Suprapubic skin (tissue), 4 donors: Measurements from ENCODE around the gene SGPP1.

ENCODE experiments used
- CTCF ChIP-seq, 2 donors: fragments of 200-600 bp in 1 of 2; fragments of 450-650 bp in 1 of 2; sonication (generic) in 1 of 2; IDR thresholded peaks; one replicate each; pipeline ENCODE4 v1.5.1; 2016 to 2019; ENCODE audit warnings: antibody characterized with exemption in 2 of 2, mild to moderate bottlenecking in 1 of 2, moderate library complexity in 1 of 2
- EP300 ChIP-seq: sonication (generic); formaldehyde crosslinking; IDR thresholded peaks from one replicate; pipeline ENCODE4 v1.6.1; 2017; ENCODE audit warnings: antibody characterized with exemption
- POLR2A ChIP-seq, 2 donors: fragments of 450-650 bp; IDR thresholded peaks; one replicate each; pipeline ENCODE4 v1.6.1; 2017; ENCODE audit warnings: antibody characterized with exemption in 2 of 2, mild to moderate bottlenecking in 2 of 2, moderate library complexity in 2 of 2
- POLR2AphosphoS5 ChIP-seq, 3 donors: sonication (generic); formaldehyde crosslinking; IDR thresholded peaks; one replicate each; pipeline ENCODE4 v1.6.1; 2017; ENCODE audit warnings: antibody characterized with exemption in 3 of 3

GRCh38 chr14:63752449-63753169, 24.7 kb upstream of the SGPP1 start:
- no peak for TF ChIP-seq POLR2AphosphoS5 (IDR thresholded peaks at IDR 0.05)
- no peak for TF ChIP-seq CTCF (IDR thresholded peaks at IDR 0.05)
- no peak for TF ChIP-seq EP300
- TF ChIP-seq POLR2A (IDR thresholded peaks at IDR 0.05): no peak
